Activated naive CD4-positive, alpha-beta T cell (primary cell): Measurements from ENCODE around the gene RAD51B.

Experiments used
- DNase-seq, 4 experiments: peaks; one replicate each; lab custom pipeline; 2025; lab: John Stamatoyannopoulos, UW

RAD51B gene

DNA sequence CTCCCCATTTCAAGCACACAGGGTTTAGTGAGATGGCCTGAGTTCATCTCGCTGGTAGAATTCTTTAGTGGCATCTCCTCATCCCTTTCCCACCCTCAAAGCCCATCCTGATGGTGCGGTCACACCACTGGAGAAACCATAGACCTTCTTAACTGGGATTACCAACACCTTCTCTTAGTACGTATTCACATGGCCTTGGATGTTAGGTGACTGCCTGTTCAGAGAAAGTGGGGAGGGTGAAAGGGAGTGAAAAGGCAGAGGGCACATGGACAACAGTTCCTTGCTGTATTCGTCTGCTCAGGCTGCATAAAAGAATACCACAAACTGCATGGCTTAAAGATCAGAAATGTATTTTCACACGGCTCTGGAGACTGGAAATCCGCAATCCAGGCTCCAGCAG lies 667.2 kb downstream of the RAD51B start:
- DNase-seq, result no peak

DNA sequence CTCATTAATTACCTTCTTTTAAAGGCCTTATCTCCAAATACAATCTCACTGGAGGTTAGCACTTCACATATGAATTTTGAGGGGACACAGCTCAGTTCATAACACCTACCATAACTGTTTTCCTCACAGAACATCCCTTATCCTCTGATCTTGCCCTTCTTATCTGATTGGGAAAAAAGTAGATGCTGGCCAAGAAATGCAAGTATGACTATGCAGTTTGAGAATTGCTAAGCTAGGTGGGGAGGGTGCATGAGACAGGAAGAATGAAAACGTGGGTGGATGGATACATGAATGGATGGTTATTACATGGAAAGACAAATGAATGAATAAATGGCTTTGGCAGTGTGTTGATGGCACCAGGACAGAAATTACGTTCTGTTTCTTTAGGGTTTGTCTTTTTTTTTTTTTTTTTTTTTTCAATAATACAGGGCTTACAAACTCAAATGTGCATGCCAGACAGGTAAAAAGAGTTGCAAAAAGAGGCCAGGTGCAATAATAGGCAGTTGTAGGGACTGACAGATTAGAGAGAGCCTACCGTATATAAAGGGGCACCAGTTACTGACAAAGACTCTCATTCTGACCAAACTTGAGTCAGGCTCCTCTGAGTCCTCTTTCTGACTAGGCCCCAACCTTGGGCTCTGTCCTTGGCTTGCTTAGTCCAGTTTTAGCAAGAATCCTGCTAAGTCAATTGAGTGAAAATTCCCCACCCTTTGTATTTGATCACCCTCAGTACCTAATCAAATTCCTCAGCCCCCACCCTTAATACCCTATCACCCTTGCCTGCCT lies 668.4 kb downstream of the RAD51B start:
- DNase-seq, result no peak

DNA sequence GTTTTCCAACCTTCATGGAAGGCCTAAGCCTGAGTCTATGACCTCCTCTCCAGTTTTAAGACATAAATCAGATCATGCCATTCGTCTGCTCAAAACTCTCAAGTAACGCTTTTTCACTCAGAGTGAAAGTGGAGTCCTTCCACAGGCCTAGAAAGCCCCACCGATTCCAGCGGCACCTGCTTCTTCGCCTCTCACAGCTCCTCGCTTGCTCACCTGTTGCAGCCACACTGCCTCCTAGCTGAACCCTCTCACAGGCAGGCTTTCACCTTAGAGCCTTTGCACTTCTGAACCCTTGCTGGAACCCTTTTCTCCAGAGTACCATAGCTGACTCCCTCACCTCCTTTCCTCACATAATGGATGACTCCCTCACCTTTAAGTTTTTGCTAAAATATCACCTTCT lies 672.2 kb downstream of the RAD51B start:
- DNase-seq, result no peak

DNA sequence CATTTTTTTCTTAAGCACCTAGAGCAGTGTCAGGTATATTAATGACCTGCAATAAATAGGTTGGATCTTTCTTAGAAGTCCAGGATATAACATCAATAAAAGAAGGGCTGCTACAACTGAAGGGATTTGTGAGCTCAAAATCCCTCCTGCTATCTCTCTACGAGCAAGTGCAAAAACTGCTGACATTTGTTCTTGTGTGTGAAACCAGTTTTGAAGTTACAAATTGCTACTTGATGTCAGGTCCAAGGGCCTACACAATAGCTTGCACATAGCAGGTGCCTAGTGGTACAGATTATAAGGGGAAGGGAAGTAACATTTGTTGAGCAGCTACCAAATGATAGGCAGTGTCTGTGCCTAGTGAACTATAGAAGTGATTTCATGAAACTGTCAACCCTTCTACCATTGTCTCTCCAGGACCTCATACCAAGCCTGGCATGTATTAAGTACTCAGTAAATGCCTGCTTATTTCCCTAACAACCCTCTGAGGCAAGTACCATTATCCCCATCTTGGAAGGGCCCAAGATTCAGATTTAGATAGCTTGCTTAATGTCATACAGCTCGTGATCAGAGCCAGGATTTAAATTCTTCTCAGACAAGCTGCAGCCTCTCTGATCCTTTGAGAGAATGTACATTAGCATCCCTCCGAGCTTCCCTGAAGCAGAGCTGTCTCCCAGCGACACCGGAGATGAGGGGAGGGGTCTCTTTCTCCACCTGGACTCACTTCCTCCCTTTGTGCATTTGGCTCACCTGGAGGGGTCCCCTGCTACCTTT lies 673.0 kb downstream of the RAD51B start:
- DNase-seq, result no peak

DNA sequence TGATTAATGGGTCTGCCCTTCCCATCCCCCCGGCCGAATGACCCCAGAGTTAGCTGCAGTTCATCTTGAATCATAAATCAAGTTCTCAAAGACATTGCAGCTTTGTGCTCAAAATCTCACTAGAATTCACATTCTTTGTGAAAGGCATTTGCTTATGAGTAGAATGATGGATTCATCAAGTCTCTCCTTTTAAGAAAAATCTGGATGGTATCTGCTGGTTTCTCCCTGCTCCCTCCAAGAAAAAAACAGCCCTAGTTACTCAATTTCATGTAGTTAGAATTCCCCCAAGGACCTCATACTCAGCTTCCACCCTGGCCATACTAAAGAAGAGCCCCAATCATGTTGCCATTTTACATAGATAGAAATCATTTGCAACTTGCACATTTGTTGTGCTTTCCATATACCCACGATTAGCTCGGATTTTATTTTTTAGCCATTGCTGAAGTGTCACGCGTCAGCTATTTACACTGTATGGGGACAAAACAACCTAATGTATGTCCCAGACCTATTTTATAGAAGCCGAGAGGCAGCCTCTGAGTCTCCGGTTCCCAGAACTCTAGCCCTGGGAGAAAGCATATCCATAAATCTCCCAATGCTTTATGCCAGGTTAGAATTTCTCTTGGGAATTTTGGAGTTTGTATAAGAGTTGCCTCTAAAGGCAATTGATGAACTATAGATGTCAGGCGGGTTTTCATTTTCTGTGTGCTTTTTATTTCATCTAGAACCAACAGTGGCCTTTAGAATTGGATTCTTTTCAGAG lies 673.8 kb downstream of the RAD51B start:
- DNase-seq, result no peak

DNA sequence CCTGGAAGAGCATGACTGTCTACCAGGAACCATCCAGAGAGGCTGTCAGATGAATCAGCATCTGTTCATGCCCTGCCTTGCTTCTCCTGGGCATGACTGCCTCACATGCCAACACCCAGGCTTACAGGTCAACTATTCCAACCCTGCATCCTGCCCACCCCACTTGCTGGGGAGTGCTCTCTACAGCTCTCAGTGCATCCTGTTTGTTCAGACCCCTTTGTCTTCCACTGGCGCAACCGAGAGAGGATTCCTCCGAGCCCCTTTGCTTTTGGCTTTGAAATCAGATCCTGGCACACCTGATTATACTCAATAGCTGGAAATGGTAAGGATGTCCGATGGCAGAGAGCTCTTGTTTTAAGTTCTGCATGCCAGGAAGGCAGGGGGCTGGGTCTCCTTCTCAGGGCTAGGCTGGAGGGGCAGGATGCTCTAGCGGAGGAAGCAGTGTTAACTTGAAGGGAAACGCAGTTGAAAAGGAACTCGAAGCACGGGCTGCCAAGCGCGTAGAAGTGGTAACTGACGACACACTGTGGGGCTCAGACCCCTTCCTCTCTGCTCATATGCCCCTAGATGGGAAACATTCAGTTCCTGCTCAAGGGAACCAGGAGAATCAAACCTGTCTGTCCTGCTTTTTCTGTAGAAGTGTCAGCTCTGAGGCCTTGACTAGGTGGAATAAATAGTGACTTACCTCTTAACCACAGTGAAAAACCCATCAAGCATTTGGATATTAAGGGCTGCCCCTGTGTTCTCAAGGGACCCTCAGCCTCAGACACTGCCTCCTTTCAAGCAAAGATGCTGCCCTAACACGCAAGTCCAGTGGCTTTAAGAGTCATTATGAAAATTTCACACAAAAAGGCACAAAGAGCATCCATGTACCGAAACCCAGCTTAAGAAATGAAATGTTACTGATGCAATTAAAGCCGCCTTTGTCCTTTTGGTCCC lies 675.8 kb downstream of the RAD51B start:
- DNase-seq, result peak in 1 of 4 experiments; percentile 41

DNA sequence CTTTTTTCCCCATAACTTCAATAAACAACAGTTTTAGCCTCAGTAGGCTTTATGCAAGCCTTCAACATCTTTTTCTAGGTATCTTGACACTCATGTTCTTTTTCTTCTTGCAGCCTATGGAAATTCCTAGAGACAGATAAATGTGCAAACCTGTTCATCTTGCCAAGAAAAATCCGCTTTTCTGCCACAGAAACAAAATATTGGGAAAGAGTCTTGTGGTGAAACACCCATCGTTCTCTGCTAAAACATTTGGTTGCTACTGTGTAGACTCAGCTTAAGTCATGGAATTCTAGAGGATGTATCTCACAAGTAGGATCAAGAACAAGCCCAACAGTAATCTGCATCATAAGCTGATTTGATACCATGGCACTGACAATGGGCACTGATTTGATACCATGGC lies 677.4 kb downstream of the RAD51B start:
- DNase-seq, result no peak

DNA sequence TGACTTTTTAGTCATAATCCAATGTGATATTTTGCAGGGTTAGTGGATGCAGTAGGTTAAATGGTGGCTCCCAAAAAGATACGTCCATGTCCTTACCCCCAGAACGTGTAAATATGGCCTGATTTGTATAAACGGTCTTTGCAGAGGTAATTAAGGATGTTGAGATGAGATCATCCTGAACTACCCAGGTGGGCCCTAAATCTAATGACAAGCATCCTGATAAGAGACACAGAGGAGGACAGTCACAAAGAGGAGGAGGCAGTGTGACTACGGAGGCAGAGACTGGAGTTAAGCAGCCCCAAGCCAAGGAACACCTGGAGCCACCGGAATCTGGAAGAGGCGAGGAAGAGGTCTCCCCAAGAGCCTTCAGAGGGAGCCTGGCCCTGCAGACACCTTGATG lies 679.9 kb downstream of the RAD51B start:
- DNase-seq, result no peak

DNA sequence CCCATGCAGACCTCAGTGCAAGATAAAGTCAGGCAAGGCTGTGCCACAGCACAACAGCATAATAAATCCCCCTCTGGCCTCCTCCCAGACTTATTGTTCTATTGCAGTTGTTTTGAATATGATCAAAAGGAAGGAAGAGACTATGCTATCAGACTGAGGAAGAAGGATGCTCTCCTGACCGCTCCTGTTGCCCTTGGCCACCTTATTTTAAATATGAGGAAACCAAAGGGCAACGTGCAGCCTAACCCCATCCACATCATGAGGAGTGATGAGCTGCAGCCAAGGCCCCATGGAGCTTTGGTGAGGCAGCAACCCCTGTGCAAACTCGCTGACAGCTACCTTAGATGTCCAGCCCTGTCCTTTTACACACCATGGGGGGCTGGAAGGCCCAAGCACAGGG lies 681.6 kb downstream of the RAD51B start:
- DNase-seq, result no peak

DNA sequence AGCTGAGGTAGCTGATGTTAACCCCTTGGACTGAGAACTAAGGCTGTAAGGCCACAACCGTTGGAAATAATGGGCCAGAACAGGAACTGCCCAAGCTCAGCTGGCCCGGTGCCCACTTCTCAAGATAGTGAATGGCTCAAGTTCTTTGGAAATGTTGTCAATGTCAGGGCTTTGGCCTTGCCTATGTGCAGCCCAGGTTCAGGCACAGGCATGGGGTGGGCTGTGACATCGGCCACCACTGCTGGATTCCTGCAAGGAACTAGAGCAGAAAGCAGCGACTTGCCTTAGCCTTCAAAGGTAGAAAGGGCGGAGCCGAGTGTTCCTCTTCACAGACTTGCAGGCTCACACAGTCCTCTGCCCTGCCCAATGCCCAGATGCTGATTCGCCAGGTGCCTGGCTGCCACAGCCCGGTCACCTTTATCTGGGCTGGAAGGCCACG lies 682.1 kb downstream of the RAD51B start:
- no peak for DNase-seq

DNA sequence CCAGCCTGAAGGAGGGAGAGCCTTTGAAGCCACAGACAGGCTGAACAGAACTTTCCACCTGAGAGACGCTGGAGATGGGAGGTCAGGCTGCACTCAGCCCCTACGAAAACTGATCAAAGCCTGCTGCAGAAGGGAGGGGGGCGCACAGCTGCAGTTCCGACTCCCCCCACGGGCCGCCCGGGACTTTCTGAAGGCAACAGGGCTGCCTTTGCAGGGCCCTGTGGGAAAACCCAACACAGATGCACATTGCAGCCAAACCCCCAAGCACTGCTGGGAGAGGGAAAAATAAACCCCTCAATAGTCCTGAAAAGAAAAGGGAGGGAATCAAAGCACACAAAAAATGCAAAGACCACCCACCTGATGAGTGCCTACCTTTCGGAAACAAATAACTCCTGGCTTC lies 682.7 kb downstream of the RAD51B start:
- DNase-seq, result no peak

DNA sequence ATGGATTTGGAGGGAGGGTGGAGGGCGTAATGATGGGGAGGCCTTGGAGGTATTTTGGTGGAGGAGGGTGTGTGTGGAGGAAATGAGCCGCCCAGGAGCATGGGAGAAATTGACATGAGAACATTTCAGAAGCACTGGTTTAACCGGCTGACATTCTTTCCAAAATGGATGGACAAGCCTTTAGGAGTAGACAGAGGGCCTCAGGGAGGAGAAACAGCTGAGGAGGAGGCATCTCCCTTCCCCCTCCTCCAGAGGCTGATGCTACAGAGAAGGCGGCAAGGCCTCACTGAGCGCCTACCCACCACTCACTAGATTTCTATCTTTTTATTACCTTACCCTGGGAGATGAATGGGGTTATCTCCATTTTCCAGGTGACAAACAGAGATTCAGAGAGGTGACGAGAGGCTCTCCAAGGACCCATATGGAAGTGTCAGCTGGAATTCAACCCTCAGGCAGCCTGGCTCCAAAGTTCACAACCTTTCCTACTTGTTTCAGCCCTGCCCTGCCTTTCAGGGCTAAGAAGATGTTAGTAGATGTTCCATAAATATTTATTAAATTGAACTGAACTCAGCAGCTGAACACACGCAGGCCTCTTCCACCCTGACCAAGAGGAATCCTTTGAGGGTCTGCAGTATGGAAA lies 683.7 kb downstream of the RAD51B start:
- DNase-seq, result no peak

DNA sequence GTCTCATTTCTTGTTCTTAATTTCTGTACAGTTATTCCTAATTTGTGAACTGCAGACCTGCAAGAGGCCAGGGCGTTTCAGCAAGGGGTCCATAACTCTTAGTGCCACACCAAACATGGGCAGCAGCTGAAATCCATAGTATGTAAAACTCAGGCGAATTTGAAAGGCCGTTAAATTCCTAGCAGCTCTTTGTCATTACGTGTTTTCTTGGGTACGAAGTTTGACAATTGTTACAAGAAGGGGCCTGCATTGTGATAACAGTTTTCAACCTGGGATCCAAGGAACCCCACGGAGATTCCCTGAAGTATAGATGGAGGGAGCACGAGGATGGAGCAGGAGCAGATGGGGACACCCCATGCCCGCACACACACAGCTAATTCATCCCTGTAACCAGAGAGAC lies 685.3 kb downstream of the RAD51B start:
- no peak for DNase-seq

DNA sequence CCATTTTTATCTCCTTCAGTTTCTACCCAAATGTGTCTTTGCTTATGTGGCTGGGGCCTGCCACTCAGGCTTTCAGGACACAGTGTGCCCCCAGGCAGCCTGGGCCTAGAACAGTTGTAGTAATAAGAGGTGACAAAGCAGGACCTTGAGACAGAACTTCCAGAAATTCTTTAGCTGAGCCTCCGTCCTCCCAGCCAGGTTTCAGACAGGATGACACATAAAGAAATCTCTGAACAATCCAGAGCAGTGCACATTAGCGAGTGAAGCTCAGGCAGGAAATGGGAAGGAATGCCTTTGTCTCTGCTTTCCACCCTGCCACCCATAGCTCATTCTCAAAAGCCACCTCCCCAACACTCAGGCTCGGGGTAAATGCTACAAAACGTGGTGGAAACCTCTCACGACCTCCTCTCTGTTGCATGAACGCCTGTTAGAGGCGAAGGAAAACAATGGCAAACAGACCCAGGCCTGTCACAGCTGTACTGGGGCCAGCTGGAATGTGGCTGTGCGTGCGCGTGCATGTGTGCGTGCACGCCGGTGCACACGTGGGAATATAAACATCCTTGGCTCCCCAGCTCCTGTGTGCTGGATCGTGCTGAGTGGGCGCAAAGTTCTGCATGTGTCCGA lies 686.6 kb downstream of the RAD51B start:
- no peak for DNase-seq

DNA sequence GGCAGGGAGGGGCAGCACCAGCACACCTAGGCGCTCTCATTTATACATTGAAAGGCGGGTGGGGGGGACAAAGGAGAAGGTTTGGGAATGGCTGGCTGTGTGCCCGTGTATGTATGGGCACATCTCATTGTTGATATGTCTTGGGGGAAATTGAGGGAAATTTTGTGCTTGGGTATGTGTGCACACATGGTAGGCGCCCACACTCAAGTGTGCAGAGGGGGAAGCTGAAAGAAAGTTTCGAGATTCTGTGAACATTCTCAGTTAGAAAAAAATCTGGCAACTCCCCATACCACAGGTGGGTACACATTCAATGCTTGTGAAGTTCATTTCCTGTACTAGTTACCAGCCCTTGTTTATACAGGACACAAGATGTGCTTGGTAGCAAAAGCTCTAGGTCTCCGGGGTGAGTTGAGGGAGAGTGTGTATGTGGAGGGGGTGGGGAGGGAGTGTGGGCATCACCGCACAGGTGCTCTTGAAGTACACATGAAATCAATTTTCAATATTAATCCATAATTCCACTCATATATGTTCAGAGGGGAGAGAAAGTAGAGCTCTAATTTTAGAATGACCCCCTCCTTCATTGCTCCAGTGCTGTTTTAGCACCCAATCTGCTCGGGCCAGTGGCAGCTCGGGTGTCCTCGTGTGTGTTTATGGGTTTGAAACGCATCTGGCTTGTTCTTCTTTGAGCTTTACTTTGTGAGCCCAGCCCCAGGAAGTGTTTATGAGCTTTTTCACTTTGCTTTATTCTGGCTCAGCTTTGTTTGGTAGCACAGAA lies 687.3 kb downstream of the RAD51B start:
- peak in 2 of 4 experiments; percentile 24 to 25 for DNase-seq

DNA sequence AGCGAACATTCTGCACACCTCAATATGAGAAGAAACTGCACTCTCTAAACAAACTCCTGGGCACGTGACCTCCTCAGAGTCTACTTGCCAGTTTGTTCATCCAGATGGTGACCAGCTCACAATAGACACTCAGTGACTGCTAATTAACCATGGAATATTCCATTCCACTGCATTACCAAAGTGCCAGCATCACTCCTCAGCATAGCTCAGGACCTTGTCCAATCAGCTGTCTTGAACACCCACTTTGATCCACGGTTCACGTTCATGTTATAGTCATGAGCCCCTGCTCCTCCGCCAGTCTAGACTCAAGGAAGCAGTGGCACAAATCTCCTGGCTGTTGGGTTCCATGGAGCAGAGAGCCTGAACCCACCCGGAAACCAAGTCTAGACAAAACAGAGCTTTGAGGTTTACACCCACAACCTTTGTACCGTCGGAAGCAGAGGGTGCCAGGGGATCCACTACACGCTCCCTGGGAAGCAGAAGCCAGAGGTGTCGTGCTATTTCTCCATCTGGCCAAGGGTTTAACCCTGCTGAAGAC lies 688.0 kb downstream of the RAD51B start:
- DNase-seq, result peak in 1 of 4 experiments; percentile 17

DNA sequence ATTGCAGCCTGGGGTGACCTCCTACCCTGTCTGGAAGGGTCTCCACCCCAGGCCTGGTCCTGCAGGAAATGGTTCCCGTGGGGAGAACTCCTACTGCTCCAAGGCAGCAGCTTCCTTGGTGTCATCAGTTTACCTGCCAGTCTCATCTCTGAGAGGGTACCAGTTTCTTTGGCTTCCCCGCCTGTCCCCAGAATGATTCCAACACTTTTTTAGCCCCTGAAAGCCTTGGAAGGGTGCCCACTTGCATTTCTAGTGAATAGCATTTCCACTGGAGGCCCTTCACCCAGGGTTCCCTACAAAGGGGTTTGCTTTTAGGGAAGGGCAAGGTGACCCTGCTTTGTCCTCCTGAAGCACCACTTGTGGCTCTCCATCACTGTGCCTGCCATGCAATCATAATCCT lies 689.0 kb downstream of the RAD51B start:
- DNase-seq, result no peak

DNA sequence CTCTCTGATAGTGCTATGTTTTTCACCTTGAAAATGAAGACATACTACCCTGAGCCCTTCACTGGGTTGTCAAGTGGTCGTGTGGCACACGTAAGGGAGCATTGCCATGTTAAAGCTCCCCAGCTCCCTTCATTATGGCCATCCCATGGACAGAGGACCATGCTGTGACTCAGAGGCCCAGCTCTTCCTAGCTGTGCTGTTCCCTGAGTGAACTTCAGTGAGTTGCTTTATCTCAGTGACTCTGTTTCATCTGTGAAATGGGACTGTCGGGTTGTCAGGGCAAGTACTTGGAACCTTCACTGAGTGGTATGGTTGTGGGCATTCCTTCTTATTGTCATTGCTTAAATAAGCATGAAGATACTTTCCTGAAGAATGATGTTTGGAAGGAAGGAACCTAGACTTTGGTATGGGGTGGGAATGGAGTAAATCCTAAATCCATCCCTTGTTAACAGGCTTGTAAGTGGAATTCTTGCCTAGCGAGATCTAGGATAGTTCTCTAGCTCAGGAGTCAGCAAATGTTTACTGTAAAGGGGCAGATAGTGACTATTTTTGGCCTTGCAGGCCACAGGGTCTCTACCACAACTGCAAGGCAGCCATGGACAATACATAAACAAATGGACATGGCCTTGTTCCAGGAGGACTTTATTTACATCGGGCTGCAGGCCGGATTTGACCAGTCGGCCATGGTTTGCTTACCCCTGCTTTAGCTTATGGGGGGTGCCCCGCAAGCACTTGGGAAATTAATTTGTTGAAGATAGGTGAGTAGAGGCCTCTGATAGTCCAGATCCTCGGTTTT lies 689.8 kb downstream of the RAD51B start:
- no peak for DNase-seq
